Measurements from ENCODE around the gene GALE. TPM values are rescaled to one million over a fixed set of nuclear protein-coding genes. Genes with fewer than 3 reads are reported as not detected.
A peak's percentile ranks its signal among the peaks of the same experiment; 100 is the strongest.
"Not testable (repeated sequence)": the region's sequence is repeated elsewhere in the genome, so short reads cannot be mapped to it uniquely, and the experiment has no call there.

The GALE gene
- total RNA-seq, 1 experiment from 2014 or later, result 273 TPM

DNA sequence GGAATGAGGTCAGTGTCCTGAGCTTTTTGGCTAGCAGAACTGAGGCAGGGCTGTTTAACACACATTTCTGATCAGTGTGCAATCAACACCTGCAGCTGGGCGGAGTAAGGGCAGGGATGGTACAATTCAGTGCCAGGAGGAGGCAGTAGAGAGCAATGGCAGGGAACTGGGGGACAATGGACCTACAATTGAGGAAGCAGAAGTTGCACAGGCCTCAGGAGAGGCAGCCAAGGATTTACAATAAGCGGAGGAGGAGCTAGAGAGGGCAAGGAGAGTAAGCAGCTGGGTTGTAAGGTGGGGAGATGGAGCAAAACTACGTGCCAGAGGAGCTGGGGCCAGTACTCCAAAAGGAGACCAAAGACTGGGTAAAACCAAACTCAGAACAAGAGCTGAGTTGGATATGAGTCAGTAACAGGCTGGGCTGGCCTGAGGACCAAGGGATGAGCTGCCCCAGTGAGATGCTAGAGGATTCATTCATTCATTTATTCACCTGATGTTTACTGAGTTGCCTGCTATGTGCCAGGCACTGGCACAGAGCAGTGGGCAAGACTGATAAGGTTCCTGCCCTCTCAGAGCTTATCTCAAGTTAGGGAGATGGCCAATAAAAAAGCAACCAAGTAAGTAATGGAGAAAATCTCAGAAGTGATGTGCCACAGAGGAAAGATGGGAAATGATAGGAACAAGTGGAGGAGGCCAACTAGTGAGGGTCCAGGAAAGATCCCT lies 10.4 kb upstream of the GALE start:
- peak; percentile 58 for DNase-seq (ENCODE audit: low spot score)

DNA sequence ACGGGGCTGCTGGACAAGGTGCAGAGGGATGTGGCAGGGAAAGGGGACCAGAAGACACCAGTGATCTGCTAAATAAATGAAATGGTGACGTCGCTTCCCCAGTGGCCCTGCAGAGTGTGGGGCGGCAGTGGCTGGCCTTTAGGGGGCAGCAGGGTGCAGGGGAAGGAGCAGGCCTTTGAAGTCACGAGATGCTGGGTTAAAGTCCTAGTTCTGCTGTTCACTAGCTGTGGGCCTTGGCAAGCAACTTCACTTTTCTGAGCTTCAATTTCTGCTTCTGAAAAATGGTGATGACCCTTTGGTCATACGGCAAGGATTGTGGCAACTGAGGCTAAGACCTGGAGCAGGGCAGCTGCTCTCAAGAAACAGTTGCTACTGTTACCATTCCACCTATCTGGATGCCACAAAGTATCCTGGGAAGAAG lies 9.2 kb upstream of the GALE start:
- peak; percentile 70 for DNase-seq (ENCODE audit: low spot score)

DNA sequence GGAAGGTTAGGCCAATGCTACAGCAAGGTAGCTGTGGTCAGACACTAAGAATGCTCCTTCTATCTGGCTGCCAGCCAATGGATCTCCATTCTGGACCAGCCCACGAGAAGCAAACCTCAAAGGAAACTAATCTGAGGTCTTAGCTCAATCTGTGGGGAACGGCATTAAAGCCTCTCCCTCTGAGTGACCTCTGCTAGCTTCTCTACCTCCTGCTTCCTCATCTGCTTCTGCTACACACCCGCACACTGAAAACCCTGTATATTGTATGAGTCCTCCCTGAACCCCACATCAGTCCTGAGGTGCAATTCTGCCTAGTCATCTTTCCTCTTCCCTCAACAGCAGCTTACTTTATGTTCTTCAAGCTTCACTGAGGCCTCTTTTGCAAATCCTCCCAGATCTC lies 6.9 kb upstream of the GALE start:
- DNase-seq (ENCODE audit: low spot score), result peak; percentile 36

DNA sequence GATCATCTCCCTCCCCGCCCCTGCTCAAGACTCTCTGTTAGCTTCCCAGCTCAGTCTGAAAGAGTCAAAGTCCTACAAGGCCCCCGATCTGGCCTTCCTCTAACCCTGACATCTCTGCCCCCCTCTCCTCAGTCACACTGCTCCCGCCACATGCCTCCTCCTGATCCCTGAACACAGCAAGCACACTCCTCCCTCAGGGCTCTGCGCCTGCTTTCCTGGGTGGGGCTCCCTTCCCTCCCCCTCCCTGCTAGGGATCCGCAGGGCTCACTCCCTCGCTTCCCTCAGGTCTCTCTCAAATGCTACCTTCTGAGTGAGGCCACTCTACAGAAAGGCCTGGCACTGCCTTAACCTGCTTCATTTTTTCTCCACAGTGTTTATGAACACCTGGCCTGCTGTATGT lies 5.7 kb upstream of the GALE start:
- DNase-seq (ENCODE audit: low spot score), result no peak

DNA sequence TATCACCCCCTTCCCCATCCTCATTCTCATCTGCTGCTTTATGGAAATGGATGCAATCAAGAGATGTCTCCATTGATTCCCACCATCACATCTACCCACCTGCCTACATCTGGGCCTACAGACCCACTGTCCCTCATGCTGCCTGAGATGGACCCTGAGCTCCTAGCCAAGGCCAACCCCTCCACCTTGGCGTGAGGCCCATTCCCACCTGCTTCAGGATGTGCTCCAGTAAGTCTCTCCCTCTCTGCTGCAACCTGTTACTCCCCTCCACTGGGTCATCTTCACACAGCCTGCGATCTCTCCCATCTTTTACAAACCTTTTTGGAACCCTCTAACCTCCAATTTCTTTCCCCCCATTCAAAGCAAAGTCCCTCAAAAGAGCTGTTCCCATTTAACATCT lies 4.5 kb upstream of the GALE start:
- no peak for DNase-seq (ENCODE audit: low spot score)

DNA sequence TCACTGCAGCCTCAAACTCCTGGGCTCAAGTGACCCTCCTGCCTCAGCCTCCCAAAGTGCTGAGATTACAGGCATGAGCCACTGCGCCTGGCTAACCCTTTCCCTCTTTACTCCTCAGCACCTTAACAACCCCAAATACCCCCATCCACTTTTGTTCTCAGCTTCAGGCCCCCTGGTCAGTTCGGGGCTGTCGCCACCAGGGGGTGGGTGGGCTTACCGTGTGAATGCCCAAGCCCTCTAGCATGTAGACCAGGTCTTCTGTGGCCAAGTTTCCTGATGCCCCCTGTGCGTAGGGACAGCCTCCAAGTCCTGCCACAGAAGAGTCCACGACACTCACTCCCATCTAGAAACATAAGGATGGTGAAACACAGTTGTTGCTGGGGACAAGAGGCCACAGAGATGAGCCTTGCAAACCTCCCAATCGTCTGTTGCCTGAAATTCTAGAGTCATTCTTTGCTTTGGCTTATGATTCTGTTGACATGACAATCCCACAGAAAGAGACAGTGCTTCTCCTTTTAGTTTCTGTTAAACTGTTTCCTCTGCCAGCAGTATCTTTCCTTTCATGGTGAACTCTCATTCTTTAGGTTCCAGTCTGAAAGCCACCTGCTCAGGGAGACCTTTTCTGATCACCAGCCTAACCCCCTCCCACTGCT lies 3.8 kb upstream of the GALE start:
- no peak for DNase-seq (ENCODE audit: low spot score)

DNA sequence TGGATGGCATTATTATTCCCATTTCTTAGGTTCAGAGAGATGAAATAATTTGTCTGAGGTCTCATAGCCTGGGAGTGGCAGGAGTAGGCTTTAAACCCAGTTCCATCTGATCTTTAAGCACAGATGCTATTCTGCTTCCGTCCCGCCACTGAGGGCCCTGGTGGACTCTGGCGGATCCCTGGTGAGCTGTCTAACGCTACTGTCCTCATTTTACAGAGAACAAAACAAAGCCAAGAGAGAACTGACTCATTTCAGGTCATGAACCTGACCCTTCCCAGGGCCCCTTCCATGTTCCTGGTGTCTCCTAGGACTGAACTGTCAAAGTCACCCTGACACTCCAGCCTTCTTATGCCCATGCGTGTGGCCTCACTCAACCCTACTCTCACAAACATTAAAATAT lies 3.1 kb upstream of the GALE start:
- DNase-seq (ENCODE audit: low spot score), result no peak

DNA sequence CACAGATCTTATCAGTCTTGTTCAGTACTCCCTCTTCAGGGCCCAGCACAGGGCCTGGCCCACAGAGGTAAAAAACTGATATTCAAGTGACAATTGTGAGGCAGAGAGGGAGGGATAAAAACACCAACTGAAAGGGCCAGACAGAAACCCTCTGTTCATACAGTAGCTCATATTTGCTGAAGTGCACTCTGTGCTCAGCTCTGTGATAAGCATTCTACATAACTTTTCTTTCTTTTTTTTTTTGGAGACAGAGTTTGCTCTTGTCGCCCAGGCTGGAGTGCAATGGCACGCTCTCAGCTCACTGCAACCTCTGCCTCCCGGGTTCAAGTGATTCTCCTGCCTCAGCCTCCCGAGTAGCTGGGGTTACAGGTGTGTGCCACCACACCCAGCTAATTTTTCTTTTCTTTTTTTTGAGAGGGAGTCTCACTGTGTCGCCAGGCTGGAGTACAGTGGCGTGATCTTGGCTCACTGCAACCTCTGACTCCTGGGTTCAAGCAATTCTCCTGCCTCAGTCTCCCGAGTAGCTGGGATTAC lies 2.3 kb upstream of the GALE start:
- DNase-seq (ENCODE audit: low spot score), result not testable (repeated sequence)

DNA sequence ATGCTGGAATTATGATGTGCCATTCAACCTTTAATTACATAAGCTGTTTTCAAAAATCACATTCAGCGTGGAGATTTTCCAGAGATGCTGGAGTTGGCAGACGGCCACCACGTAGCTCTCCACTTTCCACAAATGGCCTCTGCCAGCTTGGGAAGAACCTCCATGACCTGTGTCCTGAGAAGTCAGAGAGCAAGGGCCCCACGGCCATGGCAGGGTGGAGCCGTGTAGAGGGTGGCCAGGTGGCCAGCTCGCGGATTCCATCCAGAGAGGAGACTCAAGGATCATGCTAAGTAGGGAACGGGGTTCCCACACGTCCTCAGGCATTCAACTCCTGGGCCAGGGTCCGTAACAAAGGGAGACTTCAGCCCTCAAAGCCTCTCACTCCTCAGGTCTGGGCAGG lies 1.3 kb upstream of the GALE start:
- no peak for DNase-seq (ENCODE audit: low spot score)

DNA sequence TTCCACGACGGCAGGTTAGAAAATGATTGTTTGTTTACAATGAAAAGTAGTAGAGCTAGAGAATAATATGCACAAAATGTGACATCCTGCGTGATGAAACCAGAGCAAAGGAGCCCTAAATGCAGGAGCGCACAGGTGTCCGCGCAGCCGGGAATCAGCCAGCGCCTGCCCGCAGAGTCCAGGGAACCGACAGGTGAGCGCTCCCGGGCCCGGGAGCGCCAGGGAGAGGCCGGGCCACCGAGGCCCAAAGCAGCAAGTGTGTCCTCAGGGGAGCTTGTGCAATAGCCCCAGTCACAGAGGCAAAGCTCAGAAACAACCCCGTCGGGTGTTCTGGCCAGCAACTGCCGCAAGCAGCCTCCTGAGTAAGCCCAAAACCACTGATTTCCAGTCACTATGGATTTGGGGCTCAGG lies 789 bp upstream of the GALE start:
- DNase-seq (ENCODE audit: low spot score), result peak; percentile 57

DNA sequence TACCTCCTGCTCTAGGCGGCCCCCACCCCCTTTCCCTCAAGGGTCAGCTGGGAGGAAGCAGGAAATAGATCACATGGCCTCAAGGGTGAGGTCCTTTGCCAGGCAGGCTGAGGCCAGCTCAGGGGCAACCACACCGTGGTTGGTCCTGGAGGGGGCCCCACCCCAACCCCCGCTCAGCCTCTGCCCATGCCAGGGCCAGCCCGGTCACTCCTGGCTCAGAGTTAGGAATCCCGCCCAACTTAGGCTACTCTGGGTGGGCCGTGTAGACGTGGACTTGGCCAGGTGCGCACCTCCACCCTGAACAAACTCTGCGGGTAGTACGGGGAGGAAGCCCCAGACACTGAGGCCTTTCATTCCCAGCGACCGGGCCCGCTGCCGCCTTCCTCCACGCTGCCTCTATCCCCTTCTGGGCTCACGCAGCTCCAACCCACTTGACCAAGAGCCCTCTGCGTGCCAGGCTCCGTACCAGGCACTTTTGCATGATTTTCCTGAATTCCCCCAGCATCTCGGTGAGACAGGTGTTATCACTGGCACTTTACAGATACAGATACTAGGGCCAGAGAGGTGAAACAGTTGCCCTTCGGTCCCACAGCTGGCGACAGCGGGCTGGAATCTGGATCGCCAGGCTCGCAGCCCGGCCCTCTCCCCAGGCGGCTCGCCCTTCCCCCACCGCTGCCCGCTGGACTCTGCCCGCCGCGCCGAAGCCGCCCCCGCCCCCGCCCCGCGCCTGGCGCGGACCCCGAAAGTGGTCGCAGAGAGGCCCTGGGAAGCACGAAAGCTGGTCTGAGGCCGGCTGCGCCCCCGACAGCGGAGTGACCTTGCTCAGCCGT lies 769 bp downstream of the GALE start:
- DNase-seq (ENCODE audit: low spot score), result peak; percentile 96

DNA sequence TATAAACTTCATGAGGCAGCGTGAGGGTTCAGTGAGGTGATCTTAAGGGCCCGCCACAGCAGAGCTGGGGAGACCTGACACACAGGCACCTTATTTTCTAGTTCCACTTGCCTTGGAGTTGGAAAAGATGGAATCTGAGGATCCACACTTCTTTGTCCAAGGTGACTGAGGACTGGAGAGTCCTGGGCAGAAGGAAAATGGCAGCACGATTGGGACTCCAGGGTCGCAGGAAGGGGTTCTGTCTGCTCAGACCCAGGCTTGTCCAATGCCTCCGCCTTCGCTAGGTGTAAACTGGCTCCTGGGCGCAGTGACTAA lies 1.3 kb downstream of the GALE start:
- no peak for DNase-seq (ENCODE audit: low spot score)

DNA sequence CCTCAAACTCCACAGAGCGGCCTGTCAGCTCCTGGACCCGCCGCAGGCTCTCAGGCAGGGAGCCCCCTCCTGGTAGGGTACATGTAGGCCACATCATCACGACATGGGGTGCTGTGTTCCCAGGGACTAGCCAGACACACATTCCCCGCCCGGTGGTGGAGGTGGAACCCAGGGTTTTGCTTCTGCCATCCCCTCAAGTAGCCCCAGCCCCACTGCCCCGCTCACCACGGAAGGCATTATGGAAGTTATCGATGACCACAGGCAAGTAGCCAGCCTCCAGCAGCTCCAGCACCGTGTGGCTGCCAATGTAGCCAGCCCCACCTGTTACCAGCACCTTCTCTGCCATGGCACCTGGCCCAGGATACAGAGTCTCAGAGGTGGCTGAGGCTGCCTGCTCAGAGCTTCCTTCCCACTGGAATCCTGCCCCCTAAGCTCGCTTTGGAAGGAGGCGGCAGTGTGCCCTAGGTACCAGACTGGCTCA lies 1.9 kb downstream of the GALE start:
- peak; percentile 44 for DNase-seq (ENCODE audit: low spot score)

DNA sequence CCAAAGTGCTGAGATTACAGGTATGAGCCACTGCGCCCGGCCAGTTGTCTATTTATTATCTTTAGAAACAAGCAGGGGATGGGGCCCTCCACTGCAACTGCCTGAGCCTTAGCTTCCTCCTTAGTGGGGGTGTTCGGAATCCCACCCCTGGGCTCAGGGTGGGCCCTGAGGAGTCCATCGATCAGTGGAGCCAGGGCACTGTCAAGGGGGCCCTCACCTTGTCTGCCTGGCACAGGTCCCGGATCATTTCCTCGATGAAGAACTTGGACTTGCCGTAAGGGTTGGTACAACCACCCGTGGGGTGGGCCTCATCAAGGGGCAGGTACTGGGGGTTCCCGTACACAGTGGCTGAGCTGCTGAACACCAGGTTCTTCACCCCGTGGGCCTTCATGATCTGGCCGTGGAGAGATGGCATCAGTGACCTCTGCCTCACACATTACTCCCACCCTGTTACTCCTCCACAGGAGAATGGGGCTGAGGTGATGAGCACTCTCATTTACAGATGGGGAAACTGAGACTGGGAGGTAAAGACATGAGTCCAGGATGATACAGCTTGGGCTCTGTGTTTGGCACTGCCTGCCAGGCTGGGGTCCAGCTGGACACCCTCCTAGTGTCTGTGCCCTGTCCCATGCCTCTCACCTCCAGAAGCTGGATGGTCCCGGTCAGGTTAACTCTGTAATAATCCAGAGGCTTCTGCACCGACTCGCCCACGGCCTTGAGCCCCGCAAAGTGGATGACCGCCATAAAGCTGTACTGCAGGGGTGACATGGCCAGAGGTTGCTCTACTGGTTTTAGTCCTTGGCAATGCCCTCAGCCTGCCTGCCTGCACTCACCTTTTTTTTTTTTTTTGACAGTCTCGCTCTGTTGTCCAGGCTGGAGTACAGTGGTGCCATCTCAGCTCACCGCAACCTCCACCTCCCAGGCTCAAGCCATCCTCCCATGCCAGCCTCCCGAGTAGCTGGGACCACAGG lies 2.8 kb downstream of the GALE start:
- no peak for DNase-seq (ENCODE audit: low spot score)

DNA sequence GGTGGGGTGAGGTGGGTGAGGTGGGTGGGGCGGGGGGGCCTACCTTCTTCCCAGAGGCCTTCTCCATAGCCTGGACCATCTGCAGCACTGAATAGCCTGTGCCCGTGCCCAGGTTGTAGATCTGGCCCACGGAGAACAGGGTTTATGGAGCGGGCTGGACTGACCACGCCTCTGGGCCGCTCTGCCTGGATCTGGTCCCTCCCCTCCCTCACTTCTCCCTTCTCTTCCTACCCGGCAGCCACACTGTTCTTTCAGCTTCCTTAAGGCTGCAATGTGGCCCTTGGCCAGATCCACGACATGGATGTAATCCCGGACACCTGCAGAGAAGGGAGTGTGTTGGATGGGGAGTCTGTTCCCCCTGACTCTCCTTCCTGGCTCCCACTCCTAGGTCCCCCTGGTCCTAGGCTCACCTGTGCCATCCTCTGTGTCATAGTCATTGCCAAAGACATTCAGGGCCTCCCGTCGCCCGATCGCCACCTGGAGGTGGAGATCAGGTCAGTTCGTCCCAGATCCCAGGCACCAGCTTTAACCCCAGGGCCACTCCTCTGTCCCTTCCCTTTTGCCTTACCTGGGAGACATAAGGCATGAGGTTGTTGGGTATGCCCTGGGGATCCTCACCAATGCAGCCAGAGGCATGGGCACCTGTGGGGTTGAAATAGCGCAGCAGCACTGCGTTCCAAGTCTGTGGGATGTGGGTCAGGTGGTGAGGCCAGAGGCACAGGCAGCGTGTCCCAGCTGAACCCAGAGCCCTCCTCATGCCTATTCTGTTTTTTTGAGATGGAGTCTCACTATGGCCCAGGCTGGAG lies 3.9 kb downstream of the GALE start:
- DNase-seq (ENCODE audit: low spot score), result peak; percentile 86

DNA sequence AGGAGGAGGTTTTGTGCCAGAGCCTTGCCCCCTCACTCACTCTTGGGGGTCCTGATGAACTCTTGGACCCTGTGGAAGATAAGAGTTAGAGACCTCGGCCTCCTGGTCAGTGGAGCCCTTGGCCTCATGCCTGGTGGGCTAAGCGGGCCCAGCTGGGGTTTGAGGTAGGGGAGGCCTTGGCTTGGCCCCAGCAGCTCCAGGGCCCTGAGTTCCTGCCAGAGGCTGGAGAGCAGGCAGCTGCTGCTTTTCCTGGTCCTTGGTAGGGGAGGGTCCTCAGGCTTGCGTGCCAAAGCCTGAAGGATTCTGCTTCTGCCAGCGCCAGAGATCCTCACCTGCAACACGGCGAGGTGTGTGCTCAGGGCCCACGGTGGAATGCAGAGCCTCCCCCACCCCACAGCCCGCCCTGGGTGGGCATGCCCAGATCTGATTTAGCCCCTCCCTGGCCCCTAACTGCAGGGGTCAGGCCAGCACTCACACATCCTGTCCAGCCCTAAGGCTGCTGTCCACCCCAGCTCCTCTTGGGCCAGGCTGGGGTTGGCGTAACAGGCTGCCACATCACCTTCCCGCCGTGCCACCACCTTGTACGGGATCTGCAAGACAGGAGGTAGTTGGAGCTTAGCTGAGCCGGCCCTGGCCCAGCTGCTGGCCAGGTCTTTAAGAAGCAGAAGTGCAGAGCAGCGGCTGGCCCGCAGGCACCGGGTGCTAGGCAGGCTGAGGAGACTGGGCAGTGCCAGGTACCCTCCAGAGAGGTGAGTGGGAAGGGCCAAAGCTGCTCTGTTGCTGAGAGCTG lies 4.7 kb downstream of the GALE start:
- DNase-seq (ENCODE audit: low spot score), result peak; percentile 54

DNA sequence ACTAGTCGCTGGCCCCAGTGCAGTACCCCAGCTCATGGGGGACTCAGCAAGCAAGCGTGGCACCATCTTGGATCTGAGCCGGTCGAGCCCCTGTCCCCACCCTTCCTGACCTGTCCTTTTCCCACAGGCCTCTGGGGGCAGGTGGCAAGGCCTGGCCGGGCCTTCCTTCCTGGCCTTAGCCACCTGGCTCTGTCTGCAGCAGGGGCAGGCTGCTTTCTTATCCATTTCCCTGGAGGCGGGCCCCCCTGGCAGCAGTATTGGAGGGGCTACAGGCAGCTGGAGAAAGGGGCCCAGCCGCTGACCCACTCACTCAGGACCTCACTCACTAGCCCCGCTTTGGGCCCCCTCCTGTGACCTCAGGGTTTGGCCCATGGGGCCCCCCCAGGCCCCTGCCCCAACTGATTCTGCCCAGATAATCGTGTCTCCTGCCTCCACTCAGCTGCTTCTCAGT lies 5.8 kb downstream of the GALE start:
- DNase-seq (ENCODE audit: low spot score), result not testable (repeated sequence)

DNA sequence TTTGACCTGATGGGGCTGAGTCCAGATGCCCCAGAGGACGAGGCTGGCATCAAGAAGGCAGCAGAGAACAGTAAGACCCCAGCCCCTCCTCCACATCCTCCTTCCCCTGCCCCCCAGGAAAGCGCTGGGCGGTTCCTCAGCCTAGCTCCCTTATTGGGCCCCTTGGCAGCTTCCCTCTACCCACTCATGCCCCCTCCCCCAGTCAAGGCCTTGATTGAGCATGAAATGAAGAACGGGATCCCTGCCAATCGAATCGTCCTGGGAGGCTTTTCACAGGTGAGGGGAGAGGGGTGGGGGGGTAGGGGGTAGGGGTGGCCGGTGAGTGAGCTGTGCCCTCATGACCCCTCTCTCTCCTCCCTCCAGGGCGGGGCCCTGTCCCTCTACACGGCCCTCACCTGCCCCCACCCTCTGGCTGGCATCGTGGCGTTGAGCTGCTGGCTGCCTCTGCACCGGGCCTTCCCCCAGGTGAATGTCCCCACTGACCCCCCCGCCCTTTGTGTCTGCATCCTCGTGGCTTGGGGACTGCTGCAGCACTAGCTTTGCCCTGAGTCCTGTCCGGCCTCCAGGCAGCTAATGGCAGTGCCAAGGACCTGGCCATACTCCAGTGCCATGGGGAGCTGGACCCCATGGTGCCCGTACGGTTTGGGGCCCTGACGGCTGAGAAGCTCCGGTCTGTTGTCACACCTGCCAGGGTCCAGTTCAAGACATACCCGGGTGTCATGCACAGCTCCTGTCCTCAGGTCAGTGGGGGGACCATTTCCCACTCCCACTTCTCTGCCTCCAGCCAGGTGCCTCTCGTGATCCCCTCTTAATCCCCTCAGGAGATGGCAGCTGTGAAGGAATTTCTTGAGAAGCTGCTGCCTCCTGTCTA lies 6.5 kb downstream of the GALE start:
- no peak for DNase-seq (ENCODE audit: low spot score)
